ENCODE measurements around the gene PLEKHD1.
A peak's percentile ranks its signal among the peaks of the same experiment; 100 is the strongest.

The PLEKHD1 gene

GRCh38 chr14:69567563-69567962 is 83.0 kb downstream of the PLEKHD1 start:
- Histone ChIP-seq H3K4me1 (ENCODE audit: insufficient read depth, low read length) (no peaks in the 10 kb centered on the region), H3K9me3 (ENCODE audit: control insufficient read depth, insufficient read depth, low read length) (peaks cover 6% of the 10 kb centered on the region)

GRCh38 chr14:69569859-69570258 is 85.3 kb downstream of the PLEKHD1 start:
- H3K9me3 ChIP-seq (ENCODE audit: control insufficient read depth, insufficient read depth, low read length) = peaks cover 6% of the 10 kb centered on the region

More at GRCh38 chr14:69567563-69567962, 83.0 kb downstream of the PLEKHD1 start:
- no peaks in the 10 kb centered on the region for H3K36me3 ChIP-seq (ENCODE audit: insufficient read depth, low read length)
- no peak overlapping the region for H3K9ac ChIP-seq (ENCODE audit: low read depth, low read length)

GRCh38 chr14:69570836-69571330 is 86.4 kb downstream of the PLEKHD1 start:
- Histone ChIP-seq H3K9me3 (ENCODE audit: control insufficient read depth, insufficient read depth, low read length) (peaks cover 6% of the 10 kb centered on the region), H3K9ac (ENCODE audit: low read depth, low read length) (no peak overlapping the region), H3K36me3 (ENCODE audit: insufficient read depth, low read length) (no peaks in the 10 kb centered on the region), H3K4me1 (ENCODE audit: insufficient read depth, low read length) (no peaks in the 10 kb centered on the region)

More at GRCh38 chr14:69569859-69570258, 85.3 kb downstream of the PLEKHD1 start:
- no peaks in the 10 kb centered on the region for H3K36me3 ChIP-seq (ENCODE audit: insufficient read depth, low read length)
- H3K4me1 ChIP-seq (ENCODE audit: insufficient read depth, low read length) = no peaks in the 10 kb centered on the region
- no peak overlapping the region for H3K9ac ChIP-seq (ENCODE audit: low read depth, low read length)

- Histone ChIP-seq H3K4me1 (ENCODE audit: insufficient read depth, low read length) (no peaks in the 10 kb centered on the region), H3K9ac (ENCODE audit: low read depth, low read length) (peak overlapping the region; percentile 43), H3K9me3 (ENCODE audit: control insufficient read depth, insufficient read depth, low read length) (peaks cover 6% of the 10 kb centered on the region), H3K36me3 (ENCODE audit: insufficient read depth, low read length) (no peaks in the 10 kb centered on the region)
These were observed 87.0 kb downstream of the PLEKHD1 start for GRCh38 chr14:69571449-69572029.

GRCh38 chr14:69572030-69572840 is 87.7 kb downstream of the PLEKHD1 start:
- H3K9ac ChIP-seq (ENCODE audit: low read depth, low read length) = peak overlapping the region; percentile 43
- H3K36me3 ChIP-seq (ENCODE audit: insufficient read depth, low read length) = no peaks in the 10 kb centered on the region
- H3K9me3 ChIP-seq (ENCODE audit: control insufficient read depth, insufficient read depth, low read length) = peaks cover 6% of the 10 kb centered on the region
- no peaks in the 10 kb centered on the region for H3K4me1 ChIP-seq (ENCODE audit: insufficient read depth, low read length)

- Histone ChIP-seq H3K36me3 (ENCODE audit: insufficient read depth, low read length) (no peaks in the 10 kb centered on the region), H3K9me3 (ENCODE audit: control insufficient read depth, insufficient read depth, low read length) (peaks cover 6% of the 10 kb centered on the region), H3K9ac (ENCODE audit: low read depth, low read length) (no peak overlapping the region), H3K4me1 (ENCODE audit: insufficient read depth, low read length) (no peaks in the 10 kb centered on the region)
These were observed 88.3 kb downstream of the PLEKHD1 start for GRCh38 chr14:69572841-69573135.

- Histone ChIP-seq H3K9ac (ENCODE audit: low read depth, low read length) (no peak overlapping the region), H3K36me3 (ENCODE audit: insufficient read depth, low read length) (no peaks in the 10 kb centered on the region), H3K9me3 (ENCODE audit: control insufficient read depth, insufficient read depth, low read length) (peaks cover 6% of the 10 kb centered on the region), H3K4me1 (ENCODE audit: insufficient read depth, low read length) (no peaks in the 10 kb centered on the region)
These were observed 88.8 kb downstream of the PLEKHD1 start for GRCh38 chr14:69573205-69573830.

GRCh38 chr14:69573831-69574262 is 89.3 kb downstream of the PLEKHD1 start:
- Histone ChIP-seq H3K9me3 (ENCODE audit: control insufficient read depth, insufficient read depth, low read length) (peaks cover 6% of the 10 kb centered on the region), H3K9ac (ENCODE audit: low read depth, low read length) (no peak overlapping the region), H3K36me3 (ENCODE audit: insufficient read depth, low read length) (no peaks in the 10 kb centered on the region), H3K4me1 (ENCODE audit: insufficient read depth, low read length) (no peaks in the 10 kb centered on the region)

GRCh38 chr14:69574263-69574953 is 89.9 kb downstream of the PLEKHD1 start, which contains the start of gene CCDC177:
CCDC177 (minus strand) TSS chr14:69574871; CDS start chr14:69573622, 1,249 bp downstream.
- Histone ChIP-seq H3K9ac (ENCODE audit: low read depth, low read length) (peak within 1 kb of the TSS; percentile 38; the same call in 1 of the 2 replicates), H3K4me1 (ENCODE audit: insufficient read depth, low read length) (no peaks in the 10 kb centered on the region), H3K9me3 (ENCODE audit: control insufficient read depth, insufficient read depth, low read length) (peaks cover 6% of the 10 kb centered on the region), H3K36me3 (ENCODE audit: insufficient read depth, low read length) (no peaks in the 10 kb centered on the region)

GRCh38 chr14:69574954-69575295 is 90.4 kb downstream of the PLEKHD1 start:
- H3K4me1 ChIP-seq (ENCODE audit: insufficient read depth, low read length) = peaks cover 3% of the 10 kb centered on the region; the same call in 1 of the 2 replicates
- H3K36me3 ChIP-seq (ENCODE audit: insufficient read depth, low read length) = no peaks in the 10 kb centered on the region
- peaks cover 6% of the 10 kb centered on the region for H3K9me3 ChIP-seq (ENCODE audit: control insufficient read depth, insufficient read depth, low read length)
- no peak overlapping the region for H3K9ac ChIP-seq (ENCODE audit: low read depth, low read length)

- H3K4me1 ChIP-seq (ENCODE audit: insufficient read depth, low read length) = peaks cover 4% of the 10 kb centered on the region; the same call in 1 of the 2 replicates
- H3K9ac ChIP-seq (ENCODE audit: low read depth, low read length) = no peak overlapping the region
- no peaks in the 10 kb centered on the region for H3K9me3 ChIP-seq (ENCODE audit: control insufficient read depth, insufficient read depth, low read length)
- no peaks in the 10 kb centered on the region for H3K36me3 ChIP-seq (ENCODE audit: insufficient read depth, low read length)
These were observed 94.9 kb downstream of the PLEKHD1 start for GRCh38 chr14:69579476-69579875.

- H3K36me3 ChIP-seq (ENCODE audit: insufficient read depth, low read length) = no peaks in the 10 kb centered on the region
- no peak overlapping the region for H3K9ac ChIP-seq (ENCODE audit: low read depth, low read length)
- H3K4me1 ChIP-seq (ENCODE audit: insufficient read depth, low read length) = peaks cover 4% of the 10 kb centered on the region; the same call in 1 of the 2 replicates
- no peaks in the 10 kb centered on the region for H3K9me3 ChIP-seq (ENCODE audit: control insufficient read depth, insufficient read depth, low read length)
These were observed 95.6 kb downstream of the PLEKHD1 start for GRCh38 chr14:69580009-69580577.

Data from ES-I3 (cell line).